Loucy (cell line): Measurements from ENCODE around the gene MYD88.

ENCODE experiments used
- H2AFZ ChIP-seq: fragments of 200-600 bp; sonication (generic); 2 replicates; pipeline ENCODE4 v1.6.0; 2016; ENCODE audit warnings: antibody characterized with exemption, mild to moderate bottlenecking, low read length, moderate library complexity
- H3F3A ChIP-seq: fragments of 200-600 bp; 2 replicates; pipeline ENCODE4 v1.6.0; 2016; ENCODE audit warnings: antibody characterized with exemption, low read depth, mild to moderate bottlenecking
- H3K27me3 ChIP-seq: fragments of 200-600 bp; sonication (generic); 2 replicates; pipeline ENCODE4 v1.6.1; 2014; ENCODE audit warnings: low read length, mild to moderate bottlenecking; ENCODE audit not compliant: insufficient read depth, poor library complexity, severe bottlenecking
- H3K36me3 ChIP-seq: fragments of 200-600 bp; sonication (generic); 2 replicates; pipeline ENCODE4 v1.6.1; 2016; ENCODE audit warnings: low read length; ENCODE audit not compliant: insufficient read depth
- H3K4me1 ChIP-seq: fragments of 200-600 bp; sonication (generic); 2 replicates; pipeline ENCODE4 v1.5.1; 2014; ENCODE audit warnings: low read length, mild to moderate bottlenecking; ENCODE audit not compliant: insufficient read depth, poor library complexity, severe bottlenecking
- H3K4me2 ChIP-seq: fragments of 200-600 bp; sonication (generic); 2 replicates; pipeline ENCODE4 v1.6.0; 2014; ENCODE audit warnings: antibody characterized with exemption, low read length, low read depth, mild to moderate bottlenecking; ENCODE audit not compliant: poor library complexity, severe bottlenecking
- H3K4me3 ChIP-seq: fragments of 200-600 bp; sonication (generic); 2 replicates; pipeline ENCODE4 v1.5.1; 2014; ENCODE audit warnings: low read length, mild to moderate bottlenecking, mixed read lengths; ENCODE audit not compliant: poor library complexity, severe bottlenecking
- H3K79me2 ChIP-seq: fragments of 200-600 bp; sonication (generic); 2 replicates; pipeline ENCODE4 v1.6.1; 2014; ENCODE audit warnings: low read length; ENCODE audit not compliant: insufficient read depth
- H3K9ac ChIP-seq: fragments of 200-600 bp; sonication (generic); 2 replicates; pipeline ENCODE4 v1.6.0; 2014; ENCODE audit warnings: mild to moderate bottlenecking, low read depth, low read length, moderate library complexity; ENCODE audit not compliant: poor library complexity, severe bottlenecking
- H3K9me2 ChIP-seq: fragments of 200-600 bp; sonication (generic); replicated peaks from 2 replicates; pipeline ENCODE4 v1.6.1; 2016; ENCODE audit warnings: low read depth, low read length, mixed read lengths
- H3K9me3 ChIP-seq: fragments of 200-600 bp; sonication (generic); 2 replicates; pipeline ENCODE4 v1.6.1; 2014; ENCODE audit warnings: mild to moderate bottlenecking, antibody characterized with exemption, low read length, low read depth; ENCODE audit not compliant: insufficient read depth
- H4K20me1 ChIP-seq: fragments of 200-600 bp; sonication (generic); 2 replicates; pipeline ENCODE4 v1.6.0; 2014; ENCODE audit warnings: antibody characterized with exemption, low read length, mild to moderate bottlenecking; ENCODE audit not compliant: insufficient read depth, poor library complexity, severe bottlenecking
- EZH2phosphoT487 ChIP-seq: fragments of 200-600 bp; IDR thresholded peaks from 2 replicates; pipeline ENCODE4 v1.6.1; 2018; ENCODE audit warnings: antibody characterized with exemption, mild to moderate bottlenecking, moderate library complexity, borderline replicate concordance
- TF ChIP-seq, protein P1 (sequence below): fragments of 200-600 bp; sonication (generic); conservative IDR thresholded peaks from 2 replicates; pipeline ENCODE4 v1.5.1; 2014; ENCODE audit warnings: mild to moderate bottlenecking, antibody characterized with exemption, low read length

MYD88 gene

DNA sequence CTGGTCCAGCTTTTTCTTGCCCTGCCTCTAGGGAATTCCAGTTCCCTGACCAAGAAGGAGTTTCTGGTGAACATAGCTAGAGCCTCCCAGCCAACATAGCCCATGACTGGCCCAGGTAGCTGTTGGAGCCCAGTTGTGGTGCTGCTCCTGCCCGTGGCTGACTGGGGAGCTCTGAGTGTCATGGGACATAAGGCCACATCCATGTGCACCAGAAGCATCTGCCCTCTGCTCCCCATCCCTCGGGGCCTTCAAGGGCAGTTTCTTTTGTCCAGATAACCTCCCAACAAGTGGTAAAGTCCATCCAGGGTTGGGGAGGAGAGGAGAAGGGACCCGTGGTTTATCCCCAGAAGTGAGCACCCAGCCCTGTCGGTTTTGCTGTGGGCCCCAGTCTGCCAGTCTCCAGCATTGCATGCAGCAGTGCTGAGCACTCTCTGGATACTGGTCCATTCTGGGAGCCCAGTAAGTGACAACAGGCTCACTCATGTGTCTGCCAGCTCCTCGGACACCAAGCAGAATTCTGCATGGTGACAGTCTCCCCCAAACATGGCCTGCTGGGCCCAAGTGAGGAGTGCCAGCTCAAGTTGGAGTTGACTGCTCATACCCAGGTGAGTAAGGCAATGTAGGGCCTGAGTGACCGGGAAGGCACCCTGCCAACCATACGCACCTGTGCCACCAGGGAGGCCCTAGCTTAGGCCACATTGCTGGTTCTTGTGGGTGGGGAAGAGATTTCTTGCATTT, 30.4 kb upstream of the MYD88 start:
- H3K4me3 ChIP-seq, result no peak overlapping the region
- no peaks in the 10 kb centered on the region for H3K79me2 ChIP-seq
- no peak overlapping the region for H3K4me2 ChIP-seq
- H3K9me3 ChIP-seq, result peaks cover 5% of the 10 kb centered on the region; the same call in 1 of the 2 replicates
- no peak for TF ChIP-seq EZH2phosphoT487
- H3K9me2 ChIP-seq, result no peaks in the 10 kb centered on the region
- H2AFZ ChIP-seq, result no peak overlapping the region
- no peaks in the 10 kb centered on the region for H3K4me1 ChIP-seq
- H3K27me3 ChIP-seq, result no peaks in the 10 kb centered on the region
- no peak overlapping the region for H3K9ac ChIP-seq
- no peaks in the 10 kb centered on the region for H4K20me1 ChIP-seq
- H3F3A ChIP-seq, result no peaks in the 10 kb centered on the region
- no peaks in the 10 kb centered on the region for H3K36me3 ChIP-seq

DNA sequence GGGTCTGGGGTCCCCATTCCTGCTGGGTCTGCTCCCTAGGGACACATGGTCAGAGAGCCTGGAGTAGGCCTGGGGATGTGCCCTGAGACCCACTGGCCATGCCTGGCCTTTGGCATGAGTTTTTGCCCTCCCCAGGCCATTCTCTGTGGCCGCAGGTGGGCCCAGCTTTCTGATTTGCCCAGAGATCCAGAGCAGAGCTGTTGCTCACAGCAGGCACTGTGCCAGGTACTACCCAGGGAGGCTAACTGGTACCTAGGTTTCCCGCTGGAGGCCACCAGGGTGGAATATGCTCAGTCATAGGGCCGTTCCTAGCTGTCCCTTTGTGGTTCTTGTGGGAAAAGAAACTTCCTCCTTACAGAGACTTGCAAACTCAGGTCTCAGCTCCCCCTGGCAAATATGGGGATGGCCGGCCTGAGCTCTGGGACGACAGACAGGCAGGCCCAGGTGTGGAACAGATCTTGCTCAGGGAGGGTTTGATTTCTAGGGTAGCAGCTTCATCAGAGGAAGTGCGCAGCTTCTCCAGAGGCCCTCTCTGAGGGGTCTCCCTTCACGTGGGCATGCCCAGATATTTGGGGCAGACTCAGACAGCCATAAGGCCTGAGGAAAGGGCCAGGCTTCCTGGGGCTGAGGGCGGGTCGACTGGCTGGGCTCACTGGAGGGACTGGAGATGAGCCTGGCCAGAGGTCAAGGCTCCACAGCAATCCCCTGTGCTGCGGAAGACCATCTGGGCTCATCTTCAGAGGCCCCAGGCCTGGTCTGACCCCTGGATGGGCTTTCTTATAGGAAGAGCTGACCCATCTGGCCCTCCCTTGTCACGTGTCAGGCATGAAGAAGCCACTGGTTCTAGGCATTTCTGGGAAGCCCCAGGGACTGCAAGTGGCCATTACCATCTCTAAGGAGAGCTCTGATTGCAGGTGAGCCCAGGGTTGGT, 29.5 kb upstream of the MYD88 start:
- Histone ChIP-seq H2AFZ (no peak overlapping the region), H3K79me2 (no peaks in the 10 kb centered on the region), H3K36me3 (no peaks in the 10 kb centered on the region), H3K9me2 (no peaks in the 10 kb centered on the region), H3K4me3 (no peak overlapping the region), H3K27me3 (no peaks in the 10 kb centered on the region), H3K4me2 (no peak overlapping the region), H3K9ac (no peak overlapping the region), H3F3A (no peaks in the 10 kb centered on the region), H3K4me1 (no peaks in the 10 kb centered on the region), H3K9me3 (peaks cover 5% of the 10 kb centered on the region; the same call in 1 of the 2 replicates), H4K20me1 (no peaks in the 10 kb centered on the region)
- TF ChIP-seq, protein P1, sequence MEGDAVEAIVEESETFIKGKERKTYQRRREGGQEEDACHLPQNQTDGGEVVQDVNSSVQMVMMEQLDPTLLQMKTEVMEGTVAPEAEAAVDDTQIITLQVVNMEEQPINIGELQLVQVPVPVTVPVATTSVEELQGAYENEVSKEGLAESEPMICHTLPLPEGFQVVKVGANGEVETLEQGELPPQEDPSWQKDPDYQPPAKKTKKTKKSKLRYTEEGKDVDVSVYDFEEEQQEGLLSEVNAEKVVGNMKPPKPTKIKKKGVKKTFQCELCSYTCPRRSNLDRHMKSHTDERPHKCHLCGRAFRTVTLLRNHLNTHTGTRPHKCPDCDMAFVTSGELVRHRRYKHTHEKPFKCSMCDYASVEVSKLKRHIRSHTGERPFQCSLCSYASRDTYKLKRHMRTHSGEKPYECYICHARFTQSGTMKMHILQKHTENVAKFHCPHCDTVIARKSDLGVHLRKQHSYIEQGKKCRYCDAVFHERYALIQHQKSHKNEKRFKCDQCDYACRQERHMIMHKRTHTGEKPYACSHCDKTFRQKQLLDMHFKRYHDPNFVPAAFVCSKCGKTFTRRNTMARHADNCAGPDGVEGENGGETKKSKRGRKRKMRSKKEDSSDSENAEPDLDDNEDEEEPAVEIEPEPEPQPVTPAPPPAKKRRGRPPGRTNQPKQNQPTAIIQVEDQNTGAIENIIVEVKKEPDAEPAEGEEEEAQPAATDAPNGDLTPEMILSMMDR, result no peak
- no peak for TF ChIP-seq EZH2phosphoT487

DNA sequence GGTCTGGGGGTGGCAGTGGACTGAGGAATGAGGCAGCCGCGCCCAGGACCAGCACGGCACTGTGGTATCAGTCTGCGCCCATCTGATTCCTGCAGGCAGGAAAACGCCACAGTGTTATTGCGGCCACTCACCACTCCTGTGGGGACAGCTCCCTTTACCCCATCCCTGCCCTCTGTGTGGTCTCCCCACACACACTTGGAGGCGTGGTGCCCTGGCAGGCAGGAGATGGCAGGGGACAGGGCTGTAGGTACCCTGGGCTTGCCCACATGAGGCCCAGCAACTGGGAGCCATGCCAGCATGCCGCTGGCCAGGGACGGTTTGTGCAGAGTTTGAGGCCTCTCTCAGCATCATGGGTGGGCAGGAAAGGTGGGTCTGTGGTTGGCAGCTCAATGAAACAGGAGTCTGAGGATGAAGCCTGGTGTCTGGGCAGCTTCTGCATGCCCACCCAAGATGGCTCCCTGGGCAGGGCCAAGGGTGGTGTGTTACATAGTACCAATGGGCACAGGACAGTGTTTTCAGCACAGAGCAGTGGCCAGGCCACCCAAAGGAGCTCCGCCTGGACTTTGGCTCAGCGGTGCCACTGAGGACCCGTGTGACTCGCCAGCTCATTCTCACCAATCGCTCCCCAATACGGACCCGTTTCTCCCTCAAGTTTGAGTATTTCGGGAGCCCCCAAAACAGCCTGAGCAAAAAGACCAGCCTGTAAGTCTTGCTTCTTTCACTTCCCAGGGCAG, 28.7 kb upstream of the MYD88 start:
- no peaks in the 10 kb centered on the region for H3K79me2 ChIP-seq
- H3K9me3 ChIP-seq, result peaks cover 5% of the 10 kb centered on the region; the same call in 1 of the 2 replicates
- H3K36me3 ChIP-seq, result no peaks in the 10 kb centered on the region
- no peak overlapping the region for H2AFZ ChIP-seq
- H4K20me1 ChIP-seq, result no peaks in the 10 kb centered on the region
- no peaks in the 10 kb centered on the region for H3K9me2 ChIP-seq
- H3K4me3 ChIP-seq, result no peak overlapping the region
- no peaks in the 10 kb centered on the region for H3K27me3 ChIP-seq
- no peak overlapping the region for H3K4me2 ChIP-seq
- no peaks in the 10 kb centered on the region for H3F3A ChIP-seq
- TF ChIP-seq EZH2phosphoT487, result no peak
- TF ChIP-seq, protein P1, result no peak
- no peak overlapping the region for H3K9ac ChIP-seq
- no peaks in the 10 kb centered on the region for H3K4me1 ChIP-seq
